ENCODE measurements around the gene MED13L.

DNA sequence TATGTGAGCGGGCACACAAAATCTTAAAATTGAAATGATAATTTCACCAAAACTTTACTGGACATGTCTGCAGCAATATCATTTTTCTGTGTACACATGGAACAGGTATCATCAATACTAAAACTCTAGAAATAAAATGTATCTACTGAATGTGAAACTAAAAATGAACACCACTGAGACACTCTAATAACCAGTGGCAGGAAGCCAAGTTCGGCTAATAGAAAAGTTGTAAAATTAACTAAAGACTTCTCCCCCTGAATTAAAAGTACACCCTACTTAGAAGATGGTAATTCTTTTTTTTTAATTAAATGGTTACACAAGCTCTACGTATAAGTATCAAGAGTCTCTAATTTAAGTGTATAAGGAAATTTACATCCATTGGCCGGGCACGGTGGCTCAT is 227.2 kb downstream of the MED13L start:
- TF ChIP-seq SIN3A (IDR thresholded peaks at IDR 0.05; ENCODE audit: borderline replicate concordance, insufficient read depth, low read length) = no peak
- TF ChIP-seq, protein P1, sequence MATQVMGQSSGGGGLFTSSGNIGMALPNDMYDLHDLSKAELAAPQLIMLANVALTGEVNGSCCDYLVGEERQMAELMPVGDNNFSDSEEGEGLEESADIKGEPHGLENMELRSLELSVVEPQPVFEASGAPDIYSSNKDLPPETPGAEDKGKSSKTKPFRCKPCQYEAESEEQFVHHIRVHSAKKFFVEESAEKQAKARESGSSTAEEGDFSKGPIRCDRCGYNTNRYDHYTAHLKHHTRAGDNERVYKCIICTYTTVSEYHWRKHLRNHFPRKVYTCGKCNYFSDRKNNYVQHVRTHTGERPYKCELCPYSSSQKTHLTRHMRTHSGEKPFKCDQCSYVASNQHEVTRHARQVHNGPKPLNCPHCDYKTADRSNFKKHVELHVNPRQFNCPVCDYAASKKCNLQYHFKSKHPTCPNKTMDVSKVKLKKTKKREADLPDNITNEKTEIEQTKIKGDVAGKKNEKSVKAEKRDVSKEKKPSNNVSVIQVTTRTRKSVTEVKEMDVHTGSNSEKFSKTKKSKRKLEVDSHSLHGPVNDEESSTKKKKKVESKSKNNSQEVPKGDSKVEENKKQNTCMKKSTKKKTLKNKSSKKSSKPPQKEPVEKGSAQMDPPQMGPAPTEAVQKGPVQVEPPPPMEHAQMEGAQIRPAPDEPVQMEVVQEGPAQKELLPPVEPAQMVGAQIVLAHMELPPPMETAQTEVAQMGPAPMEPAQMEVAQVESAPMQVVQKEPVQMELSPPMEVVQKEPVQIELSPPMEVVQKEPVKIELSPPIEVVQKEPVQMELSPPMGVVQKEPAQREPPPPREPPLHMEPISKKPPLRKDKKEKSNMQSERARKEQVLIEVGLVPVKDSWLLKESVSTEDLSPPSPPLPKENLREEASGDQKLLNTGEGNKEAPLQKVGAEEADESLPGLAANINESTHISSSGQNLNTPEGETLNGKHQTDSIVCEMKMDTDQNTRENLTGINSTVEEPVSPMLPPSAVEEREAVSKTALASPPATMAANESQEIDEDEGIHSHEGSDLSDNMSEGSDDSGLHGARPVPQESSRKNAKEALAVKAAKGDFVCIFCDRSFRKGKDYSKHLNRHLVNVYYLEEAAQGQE (IDR thresholded peaks at IDR 0.05; ENCODE audit: insufficient read depth in 1 of 2, low read depth in 2 of 2, low read length in 2 of 2) = no peak

Data from PFSK-1 (cell line).